GM19240 (cell line): Measurements from ENCODE around the gene DMTF1.
"Not testable (repeated sequence)": the region's sequence is repeated elsewhere in the genome, so short reads cannot be mapped to it uniquely, and the experiment has no call there.

Source experiments
- DNase-seq: peaks from one replicate; pipeline ENCODE4 v3.0.0; 2011; ENCODE audit warnings: low spot score; ENCODE audit not compliant: insufficient read length

DMTF1 gene

DNA sequence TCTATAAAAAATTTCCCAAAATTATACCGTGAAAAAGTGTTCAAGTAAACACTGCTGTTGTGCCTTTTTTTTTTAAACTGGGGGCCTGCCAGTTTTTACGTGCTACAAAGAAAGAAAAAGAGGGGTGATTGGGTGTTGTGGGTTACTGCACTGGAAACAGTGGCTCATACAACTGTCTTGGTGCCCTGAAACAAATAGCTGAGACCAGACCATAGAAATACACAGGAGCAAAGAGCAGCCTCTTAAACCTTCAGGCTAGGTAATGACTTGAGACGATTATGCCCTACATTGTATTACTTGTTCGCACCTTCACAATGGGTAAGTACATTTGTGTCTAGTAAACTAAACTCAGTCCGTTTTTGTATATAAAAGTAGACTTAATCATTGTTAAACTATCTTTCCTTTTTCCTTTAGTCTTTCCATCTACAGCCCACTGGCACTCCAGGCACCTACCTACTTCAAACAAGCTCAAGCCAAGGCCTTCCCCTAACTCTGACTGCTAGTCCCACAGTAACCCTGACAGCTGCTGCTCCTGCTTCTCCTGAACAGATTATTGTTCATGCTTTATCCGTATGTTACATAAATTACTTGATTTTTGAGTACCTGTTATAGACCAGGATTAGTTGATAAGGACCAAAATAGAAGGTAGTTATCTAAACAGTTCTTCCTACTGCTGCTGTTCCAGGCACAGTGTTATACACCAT is 40.7 kb downstream of the DMTF1 start:
- no peak for DNase-seq

DNA sequence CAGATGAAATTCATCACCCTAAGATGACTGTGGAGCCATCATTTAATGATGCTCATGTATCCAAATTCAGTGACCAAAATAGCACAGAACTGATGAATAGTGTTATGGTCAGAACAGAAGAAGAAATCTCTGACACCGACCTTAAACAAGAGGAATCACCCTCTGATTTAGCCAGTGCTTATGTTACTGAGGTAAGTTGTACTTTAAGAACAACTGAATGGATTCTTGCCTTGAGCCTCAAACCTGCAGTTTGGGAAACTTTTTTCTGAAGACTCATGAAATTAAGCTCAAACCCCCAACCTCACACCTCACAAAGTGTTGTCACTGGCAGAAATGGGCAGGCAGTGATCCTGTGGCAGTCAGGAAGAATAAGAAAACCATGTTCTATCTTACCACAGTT is 41.7 kb downstream of the DMTF1 start:
- DNase-seq, result no peak

DNA sequence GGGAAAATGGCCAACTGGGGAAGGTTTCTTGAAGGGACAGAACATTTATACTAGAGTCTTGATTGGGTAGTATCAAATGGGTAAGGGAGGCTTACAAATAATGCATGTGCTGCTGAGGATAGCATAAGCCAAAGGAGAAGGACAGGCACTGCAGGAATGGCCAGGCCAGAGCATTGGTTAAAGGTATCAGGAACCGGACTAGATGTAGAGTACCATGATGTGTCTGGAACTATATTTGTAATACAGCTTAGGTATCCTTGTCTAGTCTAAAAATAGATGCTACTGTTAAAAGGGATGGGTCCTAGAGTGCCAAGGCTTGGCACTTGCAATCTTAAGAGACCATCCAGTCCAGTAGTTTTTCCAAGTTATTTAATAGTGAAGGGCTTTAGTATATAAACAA is 47.0 kb downstream of the DMTF1 start:
- no peak for DNase-seq

DNA sequence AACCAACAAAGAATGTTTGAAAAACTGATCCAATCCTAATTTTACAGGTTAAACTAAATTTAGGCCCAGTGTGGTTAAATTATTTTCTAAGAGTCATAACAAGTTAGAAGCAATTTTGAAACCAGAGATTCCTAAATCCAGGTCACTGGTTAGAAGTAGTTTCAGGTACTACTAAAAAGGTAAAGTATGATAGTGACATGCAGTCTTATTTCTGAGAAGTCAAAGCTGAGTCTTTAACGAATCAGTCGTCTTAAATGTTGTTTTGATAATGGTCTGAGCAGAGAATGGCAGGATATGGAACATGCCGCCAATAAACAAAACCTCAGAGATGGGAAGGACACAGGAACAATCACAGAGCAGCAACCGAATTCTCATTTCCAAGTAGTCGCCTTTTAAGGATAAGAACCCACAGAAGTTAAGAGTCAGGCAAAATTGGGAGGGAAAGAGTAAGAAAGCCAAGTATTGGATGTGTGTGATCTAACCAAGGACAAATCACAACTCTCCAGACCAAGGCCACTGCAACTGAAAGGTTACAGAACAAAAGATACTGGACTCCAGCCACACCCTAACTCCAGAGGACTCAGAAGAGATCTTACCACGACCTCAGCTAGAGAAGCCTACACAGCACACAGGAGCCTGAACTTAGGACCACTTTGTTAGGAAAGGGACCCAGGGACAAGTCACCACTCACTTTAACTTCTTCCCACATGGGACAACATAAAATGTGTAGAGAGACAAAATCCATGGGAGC is 47.6 kb downstream of the DMTF1 start:
- DNase-seq, result no peak

GRCh38 chr7:87202208-87202607 is 50.0 kb downstream of the DMTF1 start:
- no peak for DNase-seq

GRCh38 chr7:87202705-87203104 is 50.5 kb downstream of the DMTF1 start:
- DNase-seq, result no peak

- DNase-seq, result not testable (repeated sequence)
Observed at GRCh38 chr7:87203929-87204328, 51.7 kb downstream of the DMTF1 start.

DNA sequence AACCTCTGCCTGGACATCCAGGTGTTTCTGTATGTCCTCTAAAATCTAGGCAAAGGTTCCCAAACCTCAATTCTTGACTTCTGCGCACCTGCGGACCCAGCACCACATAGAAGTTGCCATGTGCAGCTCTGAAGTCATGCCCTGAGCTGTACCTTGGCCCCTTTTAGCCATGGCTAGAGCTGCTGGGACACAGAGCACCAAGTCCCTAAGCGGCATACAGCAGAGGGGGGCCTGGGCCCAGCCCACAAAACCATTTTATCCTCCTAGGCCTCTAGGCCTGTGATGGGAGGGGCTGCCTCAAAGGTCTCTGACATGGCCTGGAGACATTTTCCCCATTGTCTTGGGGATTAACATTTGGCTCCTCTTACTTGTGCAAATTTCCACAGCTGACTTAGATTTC is 52.7 kb downstream of the DMTF1 start:
- no peak for DNase-seq

DNA sequence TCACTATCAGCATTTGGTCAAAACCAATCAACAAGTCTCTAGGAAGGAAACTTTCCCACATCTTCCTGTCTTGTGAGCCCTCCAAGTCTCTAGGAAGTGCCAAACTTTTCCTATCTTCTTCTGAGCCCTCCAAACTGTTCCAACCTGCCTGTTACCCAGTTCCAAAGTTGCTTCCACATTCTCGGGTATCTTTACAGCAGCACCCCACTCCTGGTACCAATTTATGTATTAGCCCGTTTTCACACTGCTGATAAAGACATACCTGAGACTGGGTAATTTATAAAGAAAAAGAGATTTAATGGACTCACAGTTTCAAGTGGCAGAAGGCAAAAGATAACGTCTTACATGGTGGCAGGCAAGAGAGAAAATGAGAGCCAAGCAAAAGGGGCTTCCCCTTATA is 53.4 kb downstream of the DMTF1 start:
- not testable (repeated sequence) for DNase-seq

DNA sequence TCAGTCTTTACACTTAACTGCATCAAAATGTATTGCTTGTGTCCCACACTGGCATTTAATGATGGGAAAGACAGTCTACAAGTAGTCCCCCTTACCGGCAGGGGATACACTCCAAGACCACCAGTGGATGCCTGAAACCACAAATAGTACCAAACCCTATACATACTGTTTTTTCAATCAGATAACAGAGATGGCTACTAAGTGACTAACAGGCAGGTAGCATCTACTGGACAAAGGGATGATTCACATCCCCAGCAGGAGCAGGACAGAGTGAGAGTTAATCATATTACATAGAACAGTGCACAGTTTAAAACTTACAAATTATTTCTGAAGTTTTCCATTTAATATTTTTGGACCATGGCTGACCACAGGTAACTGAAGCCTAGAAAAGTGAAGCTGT is 54.1 kb downstream of the DMTF1 start:
- no peak for DNase-seq

DNA sequence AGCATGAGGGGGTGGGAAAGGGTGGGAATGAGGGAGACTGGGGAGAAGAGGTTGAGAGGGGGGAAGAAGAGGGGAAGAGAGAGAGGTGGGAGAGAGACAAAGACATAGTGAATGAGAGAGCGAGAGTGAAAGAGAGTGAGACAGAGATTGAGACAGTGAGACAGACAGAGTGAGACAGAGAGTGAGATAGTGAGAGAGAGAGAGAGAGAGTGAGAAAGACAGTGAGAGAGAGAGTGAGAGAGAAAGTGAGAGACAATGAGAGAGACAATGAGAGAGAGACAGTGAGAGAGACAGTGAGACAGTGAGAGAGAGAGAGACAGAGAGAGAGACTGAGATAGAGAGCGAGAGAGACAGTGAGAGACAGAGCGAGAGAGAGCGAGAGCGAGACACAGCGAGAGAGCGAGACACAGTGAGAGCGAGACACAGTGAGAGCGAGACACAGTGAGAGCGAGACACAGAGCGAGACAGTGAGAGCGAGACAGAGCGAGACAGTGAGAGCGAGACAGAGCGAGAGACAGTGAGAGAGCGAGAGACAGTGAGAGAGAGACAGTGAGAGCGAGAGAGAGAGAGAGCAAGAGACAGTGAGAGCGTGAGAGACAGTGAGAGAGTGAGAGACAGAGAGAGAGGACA is 57.2 kb downstream of the DMTF1 start:
- DNase-seq, result no peak

- no peak for DNase-seq
Observed at GRCh38 chr7:87210506-87210905, 58.3 kb downstream of the DMTF1 start.

GRCh38 chr7:87212498-87212897 is 60.2 kb downstream of the DMTF1 start:
- DNase-seq, result no peak

GRCh38 chr7:87213252-87213651 is 61.0 kb downstream of the DMTF1 start:
- DNase-seq, result no peak

DNA sequence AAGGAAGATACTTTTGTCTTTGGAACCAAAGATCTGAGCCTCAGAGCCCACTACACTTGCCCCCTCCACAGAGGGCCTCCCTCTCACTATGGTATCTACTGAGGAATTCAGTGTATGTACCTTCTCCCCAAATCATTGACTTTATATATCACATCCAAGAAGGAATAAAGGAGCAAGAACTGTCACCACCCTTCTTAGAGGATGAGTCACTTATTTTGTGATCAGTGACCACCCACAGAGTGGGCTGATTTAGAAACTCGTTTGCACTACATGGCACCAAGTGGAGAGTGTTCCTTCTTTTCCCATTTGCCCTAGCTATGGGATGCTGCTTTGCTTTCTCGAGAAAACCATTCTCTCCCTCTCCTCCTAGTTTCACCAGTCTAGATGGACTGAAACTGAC is 61.6 kb downstream of the DMTF1 start:
- no peak for DNase-seq

GRCh38 chr7:87215046-87215445 is 62.8 kb downstream of the DMTF1 start:
- no peak for DNase-seq

DNA sequence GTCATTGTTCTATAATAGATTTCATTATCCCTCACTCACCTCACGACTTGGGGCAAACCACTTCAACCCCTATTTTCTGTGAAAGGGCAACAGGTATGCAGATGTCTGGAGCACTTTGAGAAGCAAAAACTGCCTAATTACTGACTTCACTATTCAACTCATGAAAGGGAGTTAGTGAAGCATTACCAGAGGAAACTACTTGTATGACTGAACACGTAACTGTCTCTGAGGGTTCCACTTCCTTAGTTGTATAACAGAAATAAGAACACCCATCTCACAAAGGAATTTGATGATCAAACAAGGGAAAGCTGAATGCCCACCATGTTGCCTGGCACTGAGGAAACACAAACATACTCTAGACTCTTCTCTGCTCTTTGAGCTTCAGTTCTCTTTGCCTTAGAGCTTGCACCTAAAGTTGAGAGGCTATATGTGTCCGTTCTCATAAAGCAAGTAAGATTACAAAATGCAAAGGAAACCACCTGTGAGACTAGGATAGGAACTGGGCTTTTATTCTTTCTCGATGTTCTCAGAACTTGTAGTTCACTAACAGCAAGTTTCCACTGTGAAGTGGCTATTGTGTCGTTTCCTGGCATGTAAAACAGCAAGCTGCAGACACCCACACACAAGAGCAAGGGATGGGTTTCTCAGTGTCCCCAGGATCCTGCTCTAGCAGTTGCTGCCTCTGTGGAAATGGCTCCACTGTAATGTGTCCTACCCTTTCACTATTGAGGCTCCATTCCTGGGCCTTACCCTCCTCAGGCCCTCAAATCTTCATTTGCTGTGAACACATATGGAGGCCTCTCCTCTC is 64.7 kb downstream of the DMTF1 start:
- DNase-seq, result no peak

DNA sequence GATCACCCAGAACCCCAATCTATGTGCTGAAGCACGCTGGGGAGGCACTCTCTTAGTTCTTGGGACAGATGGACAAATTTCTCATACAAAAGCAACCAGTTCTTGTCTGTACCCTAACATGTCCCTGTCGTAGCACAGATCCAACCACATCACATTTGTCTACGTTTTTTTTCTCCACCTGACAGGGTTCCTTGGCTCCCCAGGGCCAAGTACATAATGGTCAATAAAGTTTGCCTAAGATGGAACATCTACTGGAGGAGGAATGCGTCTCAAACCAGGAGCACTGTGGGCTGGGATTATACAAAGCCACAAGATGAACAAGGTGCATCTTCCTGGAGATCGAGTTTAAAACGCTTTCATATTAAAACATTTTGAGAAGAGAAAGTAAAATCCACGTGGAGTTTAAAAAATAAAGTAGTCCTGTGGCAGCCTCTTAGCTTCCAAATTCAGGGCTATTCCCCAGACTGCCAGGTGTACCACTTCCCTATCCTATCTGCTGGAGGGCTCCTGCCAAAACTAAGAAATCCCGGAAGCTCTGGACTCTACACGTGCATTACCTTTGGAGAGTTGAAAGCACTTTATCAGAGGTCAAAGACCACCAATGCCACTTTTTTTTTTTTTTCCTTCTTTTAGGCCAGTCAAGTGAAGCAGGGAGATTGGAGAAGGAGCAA is 65.9 kb downstream of the DMTF1 start:
- no peak for DNase-seq

- DNase-seq, result no peak
Observed at GRCh38 chr7:87218796-87219544, 66.7 kb downstream of the DMTF1 start.

DNA sequence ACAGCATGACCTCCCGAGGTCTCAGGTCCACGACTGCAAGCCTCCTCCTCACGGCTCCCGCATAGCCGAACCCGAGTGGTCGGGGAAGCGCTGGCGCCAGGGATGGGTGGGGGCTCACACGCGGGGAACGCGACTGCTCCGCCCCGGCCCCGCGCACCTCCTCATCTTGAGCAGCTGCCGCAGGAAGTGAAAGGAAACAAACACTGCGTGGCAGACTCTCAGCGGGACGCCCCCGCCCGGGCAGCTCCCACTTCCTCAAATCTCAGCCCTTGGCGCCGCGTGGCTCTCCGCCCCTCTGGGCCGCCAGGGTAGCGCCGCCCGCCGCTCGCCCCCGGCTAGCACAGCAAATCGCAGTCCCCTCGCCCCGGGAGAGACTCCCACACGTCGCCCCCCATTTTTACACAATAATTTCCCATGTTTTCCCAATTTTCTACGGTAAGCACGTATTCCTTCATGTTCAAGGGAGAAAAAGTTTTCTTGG is 67.3 kb downstream of the DMTF1 start, which contains the start of gene TMEM243:
Gene TMEM243 (minus strand): TSS at position 188 of the 481 bp plus-strand sequence. CDS start 229 bp downstream, outside the sequence.
- no peak for DNase-seq
